IgD-negative memory B cell (primary cell): ENCODE results near the gene PCDHGA11. TPM values are rescaled to one million over a fixed set of nuclear protein-coding genes. Genes with fewer than 3 reads are reported as not detected.
"Not testable (repeated sequence)": the region's sequence is repeated elsewhere in the genome, so short reads cannot be mapped to it uniquely, and the experiment has no call there.

Experiments
- H3K27ac Mint-ChIP-seq, 3 donors: one replicate each; pipeline ENCODE4 v1.8.0; 2020 to 2022; ENCODE audit warnings: mild to moderate bottlenecking in 3 of 3, mixed read lengths in 3 of 3, moderate library complexity in 1 of 3
- H3K27me3 Mint-ChIP-seq: one replicate; pipeline ENCODE4 v1.8.0; 2021; ENCODE audit warnings: mixed read lengths
- H3K36me3 Mint-ChIP-seq: one replicate; pipeline ENCODE4 v1.8.0; 2020; ENCODE audit warnings: mild to moderate bottlenecking, mixed read lengths
- H3K4me1 Mint-ChIP-seq, 3 donors: one replicate each; pipeline ENCODE4 v1.8.0; 2020 to 2022; ENCODE audit warnings: mixed read lengths in 3 of 3, mild to moderate bottlenecking in 1 of 3
- H3K4me3 Mint-ChIP-seq, 4 donors: one replicate each; pipeline ENCODE4 v1.8.0; 2020 to 2022; ENCODE audit warnings: mild to moderate bottlenecking in 4 of 4, mixed read lengths in 4 of 4, moderate library complexity in 3 of 4
- H3K9me3 Mint-ChIP-seq, 3 donors: one replicate each; pipeline ENCODE4 v1.8.0; 2020 to 2021; ENCODE audit warnings: mixed read lengths in 3 of 3, mild to moderate bottlenecking in 1 of 3
- polyA plus RNA-seq: library from polyadenylated mRNA; unstranded; fragments of 300-500 nt; fragmentation: Illumina TruSeq; gene quantifications from one replicate; pipeline ENCODE4 v1.2.3, GENCODE V29; 2021

The PCDHGA11 gene
- 0.15 TPM for polyA plus RNA-seq

GRCh38 chr5:141420855-141421488 lies at the start of gene PCDHGA11:
Gene PCDHGA11 (plus strand): TSS chr5:141421051. CDS start chr5:141421228, 177 bp downstream.
- H3K27me3 Mint-ChIP-seq, result peaks cover 37% of the 10 kb centered on the region
- peaks cover 14 to 39% (median 27%) of the 10 kb centered on the region in 3 donors for H3K9me3 Mint-ChIP-seq
- H3K4me1 Mint-ChIP-seq, result peaks cover 8 to 22% (median 8%) of the 10 kb centered on the region in 3 donors
- H3K27ac Mint-ChIP-seq, result peak within 1 kb of the TSS; percentile 88 to 94 (median 90)
- peak within 1 kb of the TSS; percentile 84 to 94 (median 92) for H3K4me3 Mint-ChIP-seq
- peaks cover 2% of the 10 kb centered on the region for H3K36me3 Mint-ChIP-seq

- Mint-ChIP-seq H3K27me3 (peaks cover 23% of the 10 kb centered on the region), H3K4me1 (peaks cover 2 to 5% (median 4%) of the 10 kb centered on the region in 3 donors), H3K27ac (no peak overlapping the region), H3K36me3 (peaks cover 7% of the 10 kb centered on the region), H3K9me3 (peaks cover 6 to 17% (median 11%) of the 10 kb centered on the region in 3 donors), H3K4me3 (peak overlapping the region in 2 of 4 donors; percentile 15 to 55)
Measured at GRCh38 chr5:141371572-141372475, 49.0 kb upstream of the PCDHGA11 start.

DNA sequence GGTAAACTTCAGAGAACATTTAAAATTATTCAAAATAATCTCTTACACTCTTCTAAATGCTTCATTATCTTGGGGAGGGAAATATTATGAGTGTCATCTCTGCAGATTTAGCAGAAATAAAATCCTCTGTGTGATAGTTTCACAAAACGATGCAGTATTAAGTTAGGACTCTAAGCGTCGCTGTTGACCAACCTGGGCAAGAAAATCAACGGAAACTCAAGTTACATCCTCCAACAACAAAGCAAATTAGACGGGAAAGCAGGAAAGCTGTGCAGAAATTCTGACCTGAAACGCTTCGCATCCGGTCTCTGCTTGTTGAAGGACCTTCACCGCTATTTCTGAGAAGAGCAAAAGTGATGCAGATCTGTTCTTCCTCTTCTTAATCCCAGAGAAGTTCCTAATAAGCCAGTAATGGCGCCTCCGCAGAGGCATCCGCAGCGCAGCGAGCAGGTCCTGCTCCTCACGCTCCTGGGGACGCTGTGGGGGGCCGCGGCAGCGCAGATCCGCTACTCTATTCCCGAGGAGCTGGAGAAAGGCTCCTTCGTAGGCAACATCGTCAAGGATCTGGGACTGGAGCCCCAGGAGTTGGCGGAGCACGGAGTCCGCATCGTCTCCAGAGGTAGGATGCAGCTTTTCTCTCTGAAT lies 47.1 kb upstream of the PCDHGA11 start, which contains the start of gene PCDHGA6:
Gene PCDHGA6, plus strand, starts transcription at position 219 of the 645 bp plus-strand sequence. Its CDS starts 193 bp downstream, at position 412.
- Mint-ChIP-seq H3K4me3 (peak within 1 kb of the TSS in 3 of 4 donors; percentile 27 to 79 (median 63)), H3K27ac (peak within 1 kb of the TSS in 1 of 3 donors; percentile 65), H3K36me3 (peaks cover 7% of the 10 kb centered on the region), H3K9me3 (peaks cover 6 to 15% (median 11%) of the 10 kb centered on the region in 3 donors), H3K4me1 (peaks cover 2 to 5% (median 4%) of the 10 kb centered on the region in 3 donors), H3K27me3 (peaks cover 21% of the 10 kb centered on the region)

DNA sequence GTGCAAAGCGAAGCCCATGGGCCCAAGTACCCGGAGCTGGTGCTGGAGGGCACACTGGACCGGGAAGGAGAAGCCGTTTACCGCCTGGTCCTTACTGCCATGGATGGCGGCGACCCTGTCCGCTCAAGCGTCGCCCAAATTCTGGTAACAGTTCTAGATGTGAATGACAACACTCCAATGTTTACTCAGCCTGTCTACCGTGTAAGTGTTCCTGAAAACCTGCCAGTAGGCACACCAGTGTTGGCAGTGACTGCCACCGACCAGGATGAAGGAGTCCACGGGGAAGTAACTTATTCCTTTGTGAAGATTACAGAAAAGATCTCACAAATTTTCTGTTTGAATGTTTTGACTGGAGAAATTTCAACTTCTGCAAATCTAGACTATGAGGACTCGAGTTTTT lies 46.2 kb upstream of the PCDHGA11 start:
- Mint-ChIP-seq H3K9me3 (peaks cover 8 to 15% (median 11%) of the 10 kb centered on the region in 3 donors), H3K27me3 (peaks cover 22% of the 10 kb centered on the region), H3K4me1 (peaks cover 2 to 5% (median 4%) of the 10 kb centered on the region in 3 donors), H3K36me3 (peaks cover 7% of the 10 kb centered on the region), H3K27ac (no peak overlapping the region), H3K4me3 (peak overlapping the region in 1 of 4 donors; percentile 27)

- peaks cover 22% of the 10 kb centered on the region for H3K27me3 Mint-ChIP-seq
Measured at GRCh38 chr5:141375444-141376155, 45.3 kb upstream of the PCDHGA11 start.

GRCh38 chr5:141382469-141383294 lies 38.2 kb upstream of the PCDHGA11 start, which contains the start of gene PCDHGA7:
Gene PCDHGA7 (plus strand): TSS chr5:141382742. CDS start chr5:141382900, 158 bp downstream.
- peaks cover 0 to 2% (median 2%) of the 10 kb centered on the region in 3 donors for H3K4me1 Mint-ChIP-seq
- peak within 1 kb of the TSS in 2 of 3 donors; percentile 19 to 76 for H3K27ac Mint-ChIP-seq
- H3K27me3 Mint-ChIP-seq, result peaks cover 26% of the 10 kb centered on the region
- H3K4me3 Mint-ChIP-seq, result peak within 1 kb of the TSS; percentile 81 to 94 (median 90)
- peaks cover 4 to 15% (median 8%) of the 10 kb centered on the region in 3 donors for H3K9me3 Mint-ChIP-seq
- peaks cover 1% of the 10 kb centered on the region for H3K36me3 Mint-ChIP-seq

More at GRCh38 chr5:141375444-141376155, 45.3 kb upstream of the PCDHGA11 start:
- H3K4me1 Mint-ChIP-seq, H3K27ac Mint-ChIP-seq, H3K4me3 Mint-ChIP-seq, H3K36me3 Mint-ChIP-seq: not testable (repeated sequence)
- H3K9me3 Mint-ChIP-seq, result peaks cover 8 to 15% (median 11%) of the 10 kb centered on the region in 3 donors

GRCh38 chr5:141383345-141383744 lies 37.5 kb upstream of the PCDHGA11 start:
- Mint-ChIP-seq H3K4me3 (peak overlapping the region in 2 of 4 donors; percentile 81 to 92), H3K9me3 (peaks cover 4 to 16% (median 8%) of the 10 kb centered on the region in 3 donors), H3K4me1 (peaks cover 0 to 2% (median 2%) of the 10 kb centered on the region in 3 donors), H3K36me3 (peaks cover 1% of the 10 kb centered on the region), H3K27ac (peak overlapping the region in 1 of 3 donors; percentile 31), H3K27me3 (peaks cover 26% of the 10 kb centered on the region)

- peaks cover 0 to 4% (median 2%) of the 10 kb centered on the region in 3 donors for H3K4me1 Mint-ChIP-seq
- peaks cover 1% of the 10 kb centered on the region for H3K36me3 Mint-ChIP-seq
- no peak overlapping the region for H3K4me3 Mint-ChIP-seq
- H3K9me3 Mint-ChIP-seq, result peaks cover 4 to 23% (median 8%) of the 10 kb centered on the region in 3 donors
- no peak overlapping the region for H3K27ac Mint-ChIP-seq
- H3K27me3 Mint-ChIP-seq, result peaks cover 28% of the 10 kb centered on the region
Measured at GRCh38 chr5:141384471-141385267, 36.2 kb upstream of the PCDHGA11 start.

DNA sequence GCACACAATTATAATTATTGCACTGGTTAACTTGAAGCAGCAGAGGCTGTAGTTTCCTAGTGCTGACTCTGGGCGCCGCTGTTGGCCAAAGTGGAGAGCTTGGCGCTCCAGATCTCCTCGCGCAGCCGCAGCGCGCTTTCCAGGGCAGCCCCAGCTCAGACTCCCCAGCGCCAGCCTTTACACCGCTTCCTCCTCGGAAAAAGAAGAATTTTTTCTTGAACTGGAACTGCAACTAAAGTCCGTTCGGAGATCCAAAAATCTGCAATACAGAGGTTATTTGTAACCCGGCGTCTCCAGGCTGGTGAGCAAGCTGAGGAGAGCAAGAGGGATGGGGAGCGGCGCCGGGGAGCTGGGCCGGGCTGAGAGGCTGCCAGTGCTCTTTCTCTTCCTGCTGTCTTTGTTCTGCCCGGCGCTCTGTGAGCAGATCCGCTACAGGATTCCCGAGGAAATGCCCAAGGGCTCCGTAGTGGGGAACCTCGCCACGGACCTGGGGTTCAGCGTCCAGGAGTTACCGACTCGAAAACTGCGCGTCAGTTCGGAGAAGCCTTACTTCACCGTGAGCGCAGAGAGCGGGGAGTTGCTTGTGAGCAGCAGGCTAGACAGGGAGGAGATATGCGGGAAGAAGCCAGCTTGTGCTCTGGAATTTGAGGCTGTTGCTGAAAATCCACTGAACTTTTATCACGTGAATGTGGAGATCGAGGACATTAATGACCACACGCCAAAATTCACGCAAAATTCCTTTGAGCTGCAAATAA lies 33.1 kb upstream of the PCDHGA11 start, which contains the start of gene PCDHGB4:
Gene PCDHGB4, plus strand, starts transcription at position 142 of the 755 bp plus-strand sequence. Its CDS starts 187 bp downstream, at position 329.
- Mint-ChIP-seq H3K9me3 (peaks cover 8 to 33% (median 9%) of the 10 kb centered on the region in 3 donors), H3K4me3 (peak within 1 kb of the TSS; percentile 43 to 83 (median 60)), H3K27me3 (peaks cover 37% of the 10 kb centered on the region), H3K27ac (peak within 1 kb of the TSS in 2 of 3 donors; percentile 16 to 67)
- not testable (repeated sequence) for H3K36me3 Mint-ChIP-seq, H3K4me1 Mint-ChIP-seq

- Mint-ChIP-seq H3K36me3 (peaks cover 3% of the 10 kb centered on the region), H3K27ac (peak overlapping the region in 2 of 3 donors; percentile 16 to 48), H3K4me1 (peaks cover 0 to 4% (median 2%) of the 10 kb centered on the region in 3 donors), H3K9me3 (peaks cover 10 to 36% (median 11%) of the 10 kb centered on the region in 3 donors), H3K4me3 (no peak overlapping the region), H3K27me3 (peaks cover 29% of the 10 kb centered on the region)
Measured at GRCh38 chr5:141388661-141389060, 32.2 kb upstream of the PCDHGA11 start.

DNA sequence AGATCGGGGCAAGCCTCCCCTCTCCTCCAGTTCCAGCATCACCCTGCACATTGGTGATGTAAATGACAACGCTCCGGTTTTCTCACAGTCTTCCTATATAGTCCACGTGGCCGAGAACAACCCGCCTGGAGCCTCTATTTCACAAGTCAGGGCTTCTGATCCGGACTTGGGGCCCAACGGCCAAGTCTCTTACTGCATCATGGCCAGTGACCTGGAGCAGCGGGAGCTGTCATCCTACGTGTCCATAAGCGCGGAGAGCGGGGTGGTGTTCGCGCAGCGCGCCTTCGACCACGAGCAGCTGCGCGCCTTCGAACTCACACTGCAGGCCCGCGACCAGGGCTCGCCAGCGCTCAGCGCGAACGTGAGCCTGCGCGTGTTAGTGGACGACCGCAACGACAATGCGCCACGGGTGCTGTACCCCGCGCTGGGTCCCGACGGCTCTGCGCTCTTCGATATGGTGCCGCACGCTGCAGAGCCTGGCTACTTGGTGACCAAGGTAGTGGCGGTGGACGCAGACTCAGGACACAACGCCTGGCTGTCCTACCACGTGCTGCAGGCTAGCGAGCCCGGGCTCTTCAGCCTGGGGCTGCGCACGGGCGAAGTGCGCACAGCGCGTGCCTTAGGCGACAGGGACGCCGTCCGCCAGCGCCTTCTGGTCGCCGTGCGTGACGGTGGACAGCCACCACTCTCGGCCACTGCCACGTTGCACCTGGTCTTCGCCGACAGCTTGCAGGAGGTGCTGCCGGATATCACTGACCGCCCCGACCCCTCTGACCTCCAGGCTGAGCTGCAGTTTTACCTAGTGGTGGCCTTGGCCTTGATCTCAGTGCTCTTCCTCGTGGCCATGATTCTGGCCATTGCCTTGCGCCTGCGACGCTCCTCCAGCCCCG lies 31.5 kb upstream of the PCDHGA11 start:
- peak overlapping the region in 2 of 3 donors; percentile 16 to 57 for H3K27ac Mint-ChIP-seq
- H3K4me1 Mint-ChIP-seq, result peaks cover 0 to 4% (median 2%) of the 10 kb centered on the region in 3 donors
- H3K4me3 Mint-ChIP-seq, result peak overlapping the region in 1 of 4 donors; percentile 84
- peaks cover 10 to 41% (median 13%) of the 10 kb centered on the region in 3 donors for H3K9me3 Mint-ChIP-seq
- peaks cover 32% of the 10 kb centered on the region for H3K27me3 Mint-ChIP-seq
- peaks cover 3% of the 10 kb centered on the region for H3K36me3 Mint-ChIP-seq
